ENCODE data around the gene VSTM2B.
"Not testable (repeated sequence)": the region's sequence is repeated elsewhere in the genome, so short reads cannot be mapped to it uniquely, and the experiment has no call there.

Gene VSTM2B

GRCh38 chr19:29546583-29547190 lies 20.9 kb downstream of the VSTM2B start:
- no peak for DNase-seq (ENCODE audit: low read depth)

DNA sequence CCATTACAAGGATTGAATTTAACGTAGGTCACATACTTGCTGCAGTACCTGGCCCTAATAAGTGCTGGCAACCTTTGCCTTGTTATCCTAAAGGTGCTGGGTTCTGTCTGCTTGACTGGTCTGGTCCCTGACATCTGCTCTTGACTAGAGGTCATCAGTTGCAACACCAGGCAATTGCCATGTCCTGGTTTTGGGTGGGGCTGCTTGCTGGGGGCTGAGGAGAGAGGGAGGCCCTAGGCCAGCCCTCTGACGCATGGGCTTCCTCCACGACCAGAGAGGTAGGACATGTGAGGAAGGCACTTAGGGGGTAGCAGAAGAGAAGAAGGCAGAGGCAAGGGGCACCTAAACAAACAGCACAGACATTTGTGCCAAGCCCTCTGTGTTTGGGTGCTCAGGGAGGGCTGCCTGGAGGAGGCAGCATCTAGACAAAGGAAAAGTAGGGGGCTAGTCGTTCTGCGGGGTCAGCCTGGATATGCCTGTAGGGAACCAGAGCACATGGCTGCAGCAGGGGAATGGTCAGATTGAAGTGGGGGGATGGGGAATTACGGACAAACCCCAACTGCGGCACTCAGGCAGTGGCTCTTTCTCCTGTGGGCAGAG lies 21.7 kb downstream of the VSTM2B start:
- no peak for DNase-seq (ENCODE audit: low read depth)

DNA sequence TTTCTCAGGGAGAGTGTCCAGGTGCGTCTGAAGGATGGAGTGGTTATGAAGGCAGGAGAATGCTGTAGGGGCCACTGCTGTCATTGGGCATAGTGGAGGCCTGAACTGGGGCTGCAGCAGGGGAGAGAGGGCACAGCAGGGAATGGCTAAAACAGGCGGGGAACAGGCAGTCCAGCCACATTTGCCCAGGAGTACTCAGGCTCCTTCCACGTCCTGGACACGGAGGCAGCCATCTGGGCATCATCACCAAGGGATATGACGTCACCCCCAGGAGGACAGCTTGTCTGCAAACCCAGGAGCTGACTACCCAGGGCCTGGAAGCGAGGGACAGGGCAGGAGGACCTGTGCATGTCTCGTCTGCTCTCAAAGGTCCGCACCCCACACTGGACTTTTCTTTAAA lies 22.2 kb downstream of the VSTM2B start:
- DNase-seq (ENCODE audit: low read depth) = no peak

DNA sequence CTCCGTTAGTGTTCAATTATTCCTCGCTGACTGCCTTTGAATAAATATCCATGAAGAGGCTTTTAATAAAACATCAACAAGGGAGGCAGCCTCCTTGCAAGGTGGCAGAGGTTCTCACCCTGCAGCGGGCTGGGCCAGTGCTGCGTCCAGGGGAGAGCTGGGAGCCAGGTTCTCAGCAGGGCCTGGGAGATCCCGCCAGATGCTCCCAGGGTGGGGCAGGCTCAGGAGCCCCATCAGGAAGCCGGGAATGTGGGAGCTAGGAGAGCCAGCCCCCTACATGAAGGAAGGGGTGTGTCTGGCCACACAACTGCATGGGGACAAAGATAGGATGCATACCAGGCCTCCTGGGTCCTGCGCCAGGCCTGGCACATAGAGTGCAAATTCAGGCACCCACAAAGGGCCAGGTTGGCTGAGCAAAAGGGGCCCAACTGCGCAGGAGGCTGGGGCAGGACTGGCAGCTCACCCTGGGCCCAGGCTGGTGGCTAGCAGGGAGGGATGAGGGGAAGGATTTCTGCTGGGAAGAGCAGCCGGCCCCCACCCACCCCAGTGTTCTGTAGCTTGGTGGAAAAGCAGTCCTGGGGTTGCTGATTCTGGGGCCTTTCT lies 22.8 kb downstream of the VSTM2B start:
- no peak for DNase-seq (ENCODE audit: low read depth)

- no peak for DNase-seq (ENCODE audit: low read depth)
Observed at GRCh38 chr19:29549105-29550070, 23.6 kb downstream of the VSTM2B start.

GRCh38 chr19:29550896-29551295 lies 25.1 kb downstream of the VSTM2B start:
- DNase-seq (ENCODE audit: low read depth) = no peak

- no peak for DNase-seq (ENCODE audit: low read depth)
Observed at GRCh38 chr19:29551774-29552173, 26.0 kb downstream of the VSTM2B start.

DNA sequence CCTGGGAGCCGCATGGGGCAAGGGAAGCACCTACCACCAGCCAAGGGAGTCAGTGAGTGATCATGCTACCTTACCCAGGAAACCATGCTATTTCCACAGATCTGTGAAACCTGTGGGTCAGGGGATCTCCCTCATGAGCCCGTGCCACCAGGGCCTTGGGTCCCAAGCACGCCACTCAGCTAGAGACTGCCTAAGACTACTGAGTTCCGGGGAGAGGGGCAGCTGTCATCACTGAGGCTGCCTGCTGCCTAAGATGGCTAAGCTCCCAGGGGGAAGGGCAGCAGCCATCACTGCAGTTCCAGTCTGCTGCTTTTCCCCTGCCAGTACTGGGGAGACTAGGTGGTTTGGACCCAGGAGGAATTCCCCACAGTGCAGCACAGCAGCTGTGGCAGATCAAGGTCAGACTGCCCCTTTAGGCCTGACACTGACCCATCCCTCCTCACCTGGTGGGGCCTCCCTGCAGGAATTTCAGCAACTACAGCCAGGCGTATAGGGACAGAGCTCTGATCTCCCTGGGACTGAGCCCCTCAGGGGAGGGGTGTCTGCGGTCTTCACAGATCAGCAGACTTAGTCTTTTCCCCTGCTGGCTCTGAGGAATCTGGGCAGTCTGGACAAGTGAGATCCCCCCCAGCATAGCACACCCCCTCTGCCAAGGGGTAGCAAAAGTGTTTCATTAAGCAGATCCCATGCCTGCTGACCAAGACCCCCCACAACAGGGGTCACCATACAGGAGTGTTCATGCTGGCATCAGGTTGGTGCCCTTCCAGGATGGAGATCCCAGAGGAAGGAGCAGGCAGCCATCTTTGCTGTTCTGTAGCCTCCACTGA lies 26.9 kb downstream of the VSTM2B start:
- no peak for DNase-seq (ENCODE audit: low read depth)

DNA sequence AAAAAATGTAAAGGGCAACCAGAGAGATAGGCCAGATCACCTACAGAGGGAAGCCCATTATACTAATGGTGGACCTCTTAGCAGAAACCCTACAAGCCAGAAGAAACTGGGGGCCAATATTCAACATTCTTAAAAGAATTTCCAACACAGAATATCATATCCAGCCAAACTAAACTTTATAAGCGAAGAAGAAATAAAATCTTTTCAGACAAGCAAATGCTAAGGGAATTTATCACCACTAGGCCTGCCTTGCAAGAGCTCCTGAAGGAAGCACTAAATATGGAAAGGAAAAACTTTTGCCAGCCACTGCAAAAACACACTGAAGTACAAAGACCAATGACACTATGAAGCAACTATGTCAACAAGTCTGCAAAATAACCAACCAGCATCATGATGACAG lies 28.4 kb downstream of the VSTM2B start:
- DNase-seq (ENCODE audit: low read depth) = no peak

DNA sequence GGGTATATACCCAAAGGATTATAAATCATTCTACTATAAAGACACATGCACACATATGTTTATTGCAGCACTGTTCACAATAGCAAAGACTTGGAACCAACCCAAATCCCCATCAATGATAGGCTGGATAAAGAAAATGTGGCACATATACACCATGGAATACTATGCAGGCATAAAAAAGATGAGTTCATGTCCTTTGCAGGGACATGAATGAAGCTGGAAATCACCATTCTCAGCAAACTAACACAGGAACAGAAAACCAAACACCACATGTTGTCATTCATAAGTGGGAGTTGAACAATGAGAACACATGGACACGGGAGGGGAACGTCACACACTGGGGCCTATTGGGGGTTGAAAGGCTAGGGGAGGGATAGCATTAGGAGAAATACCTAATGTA lies 33.3 kb downstream of the VSTM2B start:
- DNase-seq (ENCODE audit: low read depth) = not testable (repeated sequence)

DNA sequence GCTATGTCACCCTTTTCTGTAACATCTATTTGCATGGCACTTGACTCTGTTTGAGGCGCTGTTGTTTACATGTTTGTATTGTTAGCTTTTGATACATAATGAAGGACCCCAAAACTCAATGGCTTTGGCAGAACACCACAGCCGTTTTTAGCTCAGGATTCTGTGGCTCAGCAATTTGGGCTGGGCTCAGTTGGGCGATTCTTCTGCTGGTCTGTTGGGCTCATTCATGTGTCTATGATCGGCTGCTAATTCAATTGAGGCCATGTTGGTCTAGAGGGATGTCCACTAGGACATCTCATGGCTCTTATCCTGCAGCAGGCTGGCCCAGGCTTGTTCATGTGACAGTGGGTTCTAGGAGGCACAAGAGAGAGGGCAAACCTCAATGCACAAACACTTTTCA lies 33.9 kb downstream of the VSTM2B start:
- DNase-seq (ENCODE audit: low read depth) = no peak

- DNase-seq (ENCODE audit: low read depth) = no peak
Observed at GRCh38 chr19:29560313-29561075, 34.7 kb downstream of the VSTM2B start.

GRCh38 chr19:29561601-29562000 lies 35.8 kb downstream of the VSTM2B start:
- no peak for DNase-seq (ENCODE audit: low read depth)

DNA sequence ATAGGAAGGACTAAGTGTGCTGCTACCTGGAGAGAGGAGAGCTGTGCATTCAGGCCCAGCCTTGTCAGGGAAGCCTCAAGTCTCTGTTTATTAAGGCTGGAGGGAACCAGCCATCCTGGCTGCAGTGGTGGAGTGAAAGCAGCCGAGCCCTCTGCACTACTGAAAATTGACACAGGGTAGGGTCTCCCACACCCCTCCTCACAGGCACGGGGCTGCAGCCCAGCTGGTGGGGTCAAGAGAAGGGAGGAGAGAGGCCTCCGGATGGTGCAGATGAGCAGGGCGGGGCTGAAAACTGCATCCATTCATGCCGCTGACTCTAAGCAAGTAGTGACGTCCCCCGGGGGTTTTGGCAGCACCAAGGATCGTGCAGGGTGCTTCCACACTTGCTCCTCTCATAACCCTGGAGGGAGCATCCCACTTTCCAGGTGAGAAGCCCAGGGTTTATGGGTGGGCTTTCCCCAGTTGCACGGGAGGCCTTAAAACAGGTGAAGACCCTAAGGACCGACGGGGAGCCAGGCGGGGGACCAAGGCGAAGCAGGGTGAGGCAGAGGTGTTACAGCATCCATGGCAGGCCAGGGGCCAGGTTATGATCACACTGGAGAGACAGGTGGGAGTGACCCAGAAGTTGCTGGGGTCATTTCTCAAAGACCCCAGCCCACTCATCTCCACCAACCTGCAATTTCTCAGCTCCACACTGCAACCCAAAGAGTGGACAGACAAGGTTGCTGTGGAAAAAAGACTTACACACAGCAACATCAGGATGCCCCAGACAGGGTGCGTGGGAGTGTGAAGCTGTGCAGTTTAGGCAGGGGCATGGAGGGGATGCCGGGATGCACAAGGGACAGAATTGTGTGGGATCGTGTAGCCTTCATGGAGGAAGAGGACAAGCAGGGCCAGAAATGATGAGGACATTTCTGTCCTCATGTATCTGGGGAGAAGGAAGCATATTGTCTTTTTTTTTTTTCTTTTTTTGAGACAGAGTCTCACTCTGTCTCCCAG lies 36.8 kb downstream of the VSTM2B start:
- no peak for DNase-seq (ENCODE audit: low read depth)

DNA sequence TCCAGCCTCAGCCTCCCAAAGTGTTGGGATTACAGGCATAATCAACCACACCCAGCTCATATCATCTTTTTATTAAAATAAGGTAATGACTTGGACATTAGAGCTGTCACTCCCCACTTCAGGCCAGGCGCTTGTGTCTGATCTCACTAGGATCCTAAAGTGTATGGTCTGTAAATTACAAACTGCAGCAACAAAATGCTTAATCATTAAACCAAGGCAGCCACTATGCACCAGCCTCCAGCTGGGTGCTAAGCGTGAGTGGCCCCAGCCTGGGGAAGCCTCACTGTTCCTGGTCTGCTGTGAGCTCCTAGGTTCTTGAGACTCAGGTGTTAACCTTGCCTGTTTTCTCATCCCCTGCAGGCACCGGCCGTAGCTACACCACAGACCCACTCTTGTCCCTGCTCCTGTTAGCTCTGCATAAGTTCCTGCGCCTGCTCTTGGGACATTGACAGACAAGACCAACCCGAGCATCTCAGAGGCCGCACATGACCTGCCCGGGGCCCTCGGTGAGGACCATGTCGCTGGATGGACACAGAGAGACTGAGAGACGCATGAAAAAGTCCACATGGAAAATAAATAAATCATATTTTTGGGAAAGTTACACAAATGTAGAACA lies 37.8 kb downstream of the VSTM2B start:
- no peak for DNase-seq (ENCODE audit: low read depth)

GRCh38 chr19:29564574-29565005 lies 38.8 kb downstream of the VSTM2B start:
- DNase-seq (ENCODE audit: low read depth) = no peak

DNA sequence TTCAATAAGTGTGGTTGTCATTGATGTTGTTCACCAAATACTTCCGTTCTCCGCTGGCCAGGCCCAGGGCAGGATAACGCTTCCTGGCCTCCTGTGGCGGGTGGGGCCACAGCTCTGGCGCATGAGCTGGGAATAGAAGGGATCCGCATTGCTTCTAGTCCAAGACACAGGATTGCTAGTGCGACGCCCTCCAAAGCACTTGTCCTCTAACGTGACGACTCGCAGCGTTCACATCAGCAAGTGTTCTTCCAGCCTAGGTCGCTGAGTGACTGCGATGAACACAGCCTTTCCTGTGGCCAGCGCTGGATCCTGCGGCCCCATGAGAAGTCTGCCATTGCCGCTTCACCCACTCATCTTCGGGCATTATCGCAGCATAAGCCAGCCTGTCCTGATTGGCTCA lies 39.4 kb downstream of the VSTM2B start:
- no peak for DNase-seq (ENCODE audit: low read depth)

DNA sequence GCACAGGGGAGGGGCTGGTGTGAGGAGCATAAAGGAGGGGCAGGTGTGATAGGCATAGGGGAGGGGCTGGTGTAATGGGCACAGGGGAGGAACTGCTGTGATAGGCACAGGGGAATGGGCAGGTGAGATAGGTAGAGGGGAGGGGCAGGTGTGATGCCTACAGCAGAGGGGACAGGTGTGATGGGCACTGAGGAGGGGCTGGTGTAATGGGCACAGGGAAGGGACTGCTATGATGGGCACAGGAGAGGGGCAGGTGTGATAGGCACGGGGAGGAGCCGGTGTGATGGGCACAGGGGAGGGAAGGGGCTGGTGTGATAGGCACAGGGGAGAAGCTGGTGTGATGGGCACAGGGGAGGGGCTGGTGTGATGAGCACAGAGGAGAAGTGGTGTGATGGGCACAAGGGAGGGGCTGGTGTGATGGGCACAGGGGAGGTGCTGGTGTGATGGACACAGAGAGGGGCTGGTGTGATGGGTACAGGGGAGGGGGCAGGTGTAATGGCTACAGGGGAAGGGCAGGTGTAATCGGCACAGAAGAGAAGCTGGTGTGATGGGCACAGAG lies 40.8 kb downstream of the VSTM2B start:
- DNase-seq (ENCODE audit: low read depth) = no peak

DNA sequence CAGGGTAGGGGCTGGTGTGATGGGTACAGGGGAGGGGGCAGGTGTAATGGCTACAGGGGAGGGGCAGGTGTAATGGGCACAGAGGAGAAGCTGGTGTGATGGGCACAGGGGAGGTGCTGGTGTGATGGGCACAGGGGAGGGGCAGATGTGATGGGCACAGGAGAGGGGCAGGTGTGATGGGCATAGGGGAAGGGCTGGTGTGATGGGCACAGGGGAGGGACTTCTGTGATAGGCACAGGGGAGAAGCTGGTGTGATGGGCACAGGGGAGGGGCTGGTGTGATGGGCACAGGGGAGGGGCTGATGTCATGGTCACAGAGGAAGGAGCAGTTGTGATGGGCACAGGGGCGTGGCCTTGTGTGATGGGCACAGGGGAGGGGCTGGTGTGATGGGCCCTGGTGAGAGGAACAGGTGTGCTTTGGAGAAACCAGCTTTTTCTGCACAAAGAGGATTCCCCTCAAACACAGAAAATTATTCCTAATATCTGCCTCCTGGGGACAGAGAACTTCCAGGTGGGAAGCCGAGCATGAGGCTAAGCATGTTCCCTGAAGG lies 41.6 kb downstream of the VSTM2B start:
- DNase-seq (ENCODE audit: low read depth) = no peak

Data from stimulated activated CD8-positive, alpha-beta memory T cell treated with anti-CD3 and anti-CD28 coated beads, Interleukin-4, amount 100 ng/mL, for 24 hours (primary cell).